Ishikawa (cell line): ENCODE results near the gene L2HGDH.

ENCODE experiments used
- CEBPB ChIP-seq: IDR thresholded peaks from 2 replicates; pipeline ENCODE4 v1.6.1; 2012
- CREB1 ChIP-seq: IDR thresholded peaks from 2 replicates; pipeline ENCODE4 v1.6.1; 2012; ENCODE audit warnings: low read depth
- EGR1 ChIP-seq: IDR thresholded peaks from 2 replicates; pipeline ENCODE4 v1.6.1; 2012
- EP300 ChIP-seq: IDR thresholded peaks from 2 replicates; pipeline ENCODE4 v1.6.1; 2012; ENCODE audit warnings: borderline replicate concordance
- FOXM1 ChIP-seq: IDR thresholded peaks from 2 replicates; pipeline ENCODE4 v1.6.1; 2012; ENCODE audit warnings: low read depth, borderline replicate concordance
- NFIC ChIP-seq: IDR thresholded peaks from 2 replicates; pipeline ENCODE4 v1.6.1; 2012
- RAD21 ChIP-seq: IDR thresholded peaks from 2 replicates; pipeline ENCODE4 v1.6.1; 2012; ENCODE audit warnings: low read depth
- REST ChIP-seq: IDR thresholded peaks from 2 replicates; pipeline ENCODE4 v1.6.1; 2012; ENCODE audit warnings: low read depth, mild to moderate bottlenecking
- TAF1 ChIP-seq: IDR thresholded peaks from 2 replicates; pipeline ENCODE4 v1.6.1; 2012; ENCODE audit warnings: low read depth, mild to moderate bottlenecking
- TCF12 ChIP-seq: IDR thresholded peaks from 2 replicates; pipeline ENCODE4 v1.6.1; 2012; ENCODE audit warnings: low read depth
- TEAD4 ChIP-seq: IDR thresholded peaks from 2 replicates; pipeline ENCODE4 v1.6.1; 2012
- YY1 ChIP-seq: IDR thresholded peaks from 2 replicates; pipeline ENCODE4 v1.6.1; 2012; ENCODE audit warnings: low read depth
- ZBTB7A ChIP-seq: IDR thresholded peaks from 2 replicates; pipeline ENCODE4 v1.6.1; 2012; ENCODE audit warnings: low read depth
- TF ChIP-seq, protein P1 (sequence below): IDR thresholded peaks from 2 replicates; pipeline ENCODE4 v1.6.1; 2012
- TF ChIP-seq, protein P2 (sequence below): IDR thresholded peaks from 2 replicates; pipeline ENCODE4 v1.6.1; 2012

Gene L2HGDH

DNA sequence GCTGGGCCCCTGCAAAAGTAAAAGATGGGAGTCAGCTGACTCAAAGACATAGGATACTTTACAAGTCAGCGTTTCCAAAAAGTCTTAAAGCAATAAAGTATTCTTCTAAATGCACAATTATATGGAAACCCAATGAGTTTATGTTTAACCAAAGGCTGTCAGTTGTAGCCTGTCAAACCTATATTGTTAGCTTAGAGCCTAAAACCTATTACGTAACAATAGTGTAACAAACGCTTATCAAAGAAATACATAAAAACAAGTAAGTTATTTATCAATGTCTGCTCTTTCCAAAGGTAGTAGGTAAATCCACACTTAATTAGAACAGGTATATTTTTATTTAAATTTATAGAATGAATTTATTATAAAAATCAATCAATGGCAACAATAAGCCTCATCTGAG, 64.8 kb downstream of the L2HGDH start:
- TF ChIP-seq EGR1 = no peak
- no peak for TF ChIP-seq CREB1
- TF ChIP-seq, protein P1, sequence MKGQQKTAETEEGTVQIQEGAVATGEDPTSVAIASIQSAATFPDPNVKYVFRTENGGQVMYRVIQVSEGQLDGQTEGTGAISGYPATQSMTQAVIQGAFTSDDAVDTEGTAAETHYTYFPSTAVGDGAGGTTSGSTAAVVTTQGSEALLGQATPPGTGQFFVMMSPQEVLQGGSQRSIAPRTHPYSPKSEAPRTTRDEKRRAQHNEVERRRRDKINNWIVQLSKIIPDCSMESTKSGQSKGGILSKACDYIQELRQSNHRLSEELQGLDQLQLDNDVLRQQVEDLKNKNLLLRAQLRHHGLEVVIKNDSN = no peak
- TF ChIP-seq YY1 = no peak
- no peak for TF ChIP-seq TAF1
- no peak for TF ChIP-seq TCF12
- TF ChIP-seq CEBPB = no peak
- no peak for TF ChIP-seq RAD21
- TF ChIP-seq ZBTB7A = no peak
- no peak for TF ChIP-seq REST
- no peak for TF ChIP-seq NFIC
- no peak for TF ChIP-seq FOXM1
- TF ChIP-seq, protein P2, sequence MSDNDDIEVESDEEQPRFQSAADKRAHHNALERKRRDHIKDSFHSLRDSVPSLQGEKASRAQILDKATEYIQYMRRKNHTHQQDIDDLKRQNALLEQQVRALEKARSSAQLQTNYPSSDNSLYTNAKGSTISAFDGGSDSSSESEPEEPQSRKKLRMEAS = no peak
- no peak for TF ChIP-seq TEAD4
- no peak for TF ChIP-seq EP300

GRCh38 chr14:50242566-50243310, 69.3 kb downstream of the L2HGDH start:
- TF ChIP-seq, protein P2 = no peak
- TF ChIP-seq, protein P1 = no peak
- TF ChIP-seq TAF1 = no peak
- no peak for TF ChIP-seq ZBTB7A
- no peak for TF ChIP-seq NFIC
- TF ChIP-seq RAD21 = no peak
- no peak for TF ChIP-seq EP300
- TF ChIP-seq CEBPB = no peak
- TF ChIP-seq FOXM1 = no peak
- no peak for TF ChIP-seq TEAD4

- TF ChIP-seq, protein P2 = no peak
- TF ChIP-seq YY1 = no peak
- TF ChIP-seq EGR1 = no peak
- TF ChIP-seq CREB1 = no peak
- no peak for TF ChIP-seq REST
- TF ChIP-seq EP300 = no peak
- TF ChIP-seq, protein P1 = no peak
- no peak for TF ChIP-seq CEBPB
Measured at GRCh38 chr14:50242096-50242495, 69.9 kb downstream of the L2HGDH start.

DNA sequence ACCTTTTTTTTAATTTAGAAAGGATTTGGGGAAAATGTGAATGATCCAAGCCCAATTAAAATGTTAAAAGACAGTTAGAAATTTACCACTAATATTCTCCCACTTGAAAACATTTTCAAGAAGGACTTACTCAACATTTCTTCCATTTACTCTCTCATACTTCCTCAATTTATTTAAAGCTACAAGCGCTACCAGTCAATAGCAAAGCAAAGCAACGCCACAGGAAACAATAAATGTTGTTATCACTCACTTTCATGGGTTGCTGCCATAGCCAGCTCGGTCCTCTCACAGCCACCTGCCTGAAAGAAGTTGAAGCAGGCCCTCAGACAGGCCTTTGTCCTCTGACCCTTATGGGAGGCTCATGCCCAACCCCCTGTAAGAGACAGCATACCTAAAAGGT, 74.6 kb downstream of the L2HGDH start:
- TF ChIP-seq ZBTB7A (no peak), YY1 (no peak), CREB1 (no peak), FOXM1 (no peak), TAF1 (no peak), CEBPB (no peak)
- TF ChIP-seq, protein P2 = no peak
- TF ChIP-seq, protein P1 = no peak

GRCh38 chr14:50233951-50234250, 78.1 kb downstream of the L2HGDH start:
- no peak for TF ChIP-seq TCF12
- no peak for TF ChIP-seq TAF1
- TF ChIP-seq REST = no peak
- TF ChIP-seq FOXM1 = no peak
- no peak for TF ChIP-seq NFIC
- TF ChIP-seq, protein P2 = no peak
- no peak for TF ChIP-seq TEAD4
- TF ChIP-seq ZBTB7A = no peak
- TF ChIP-seq RAD21 = no peak
- no peak for TF ChIP-seq CREB1
- TF ChIP-seq CEBPB = no peak
- no peak for TF ChIP-seq EP300
- no peak for TF ChIP-seq EGR1
- TF ChIP-seq, protein P1 = no peak
- no peak for TF ChIP-seq YY1
